Keratinocyte (primary cell): ENCODE data around the gene PCSK2.

Source experiments
- EZH2 ChIP-seq: IDR thresholded peaks from one replicate; pipeline ENCODE4 v1.6.1; 2012; ENCODE audit warnings: inconsistent platforms, mild to moderate bottlenecking, low read length, moderate library complexity
- TF ChIP-seq, protein P1 (sequence below), 3 experiments: IDR thresholded peaks in 1 of 3; conservative IDR thresholded peaks in 1 of 3; optimal IDR thresholded peaks in 1 of 3; 2 replicates in 2 of 3; 3 replicates in 1 of 3; pipeline versions ENCODE3 to v1.5.1; 2011; ENCODE audit warnings: low read length in 3 of 3, mild to moderate bottlenecking in 3 of 3, moderate library complexity in 2 of 3, control low read depth in 1 of 3, inconsistent platforms in 1 of 3; ENCODE audit not compliant: insufficient read depth in 2 of 3; ENCODE audit errors: extremely low read depth in 1 of 3

- TF ChIP-seq, protein P1, sequence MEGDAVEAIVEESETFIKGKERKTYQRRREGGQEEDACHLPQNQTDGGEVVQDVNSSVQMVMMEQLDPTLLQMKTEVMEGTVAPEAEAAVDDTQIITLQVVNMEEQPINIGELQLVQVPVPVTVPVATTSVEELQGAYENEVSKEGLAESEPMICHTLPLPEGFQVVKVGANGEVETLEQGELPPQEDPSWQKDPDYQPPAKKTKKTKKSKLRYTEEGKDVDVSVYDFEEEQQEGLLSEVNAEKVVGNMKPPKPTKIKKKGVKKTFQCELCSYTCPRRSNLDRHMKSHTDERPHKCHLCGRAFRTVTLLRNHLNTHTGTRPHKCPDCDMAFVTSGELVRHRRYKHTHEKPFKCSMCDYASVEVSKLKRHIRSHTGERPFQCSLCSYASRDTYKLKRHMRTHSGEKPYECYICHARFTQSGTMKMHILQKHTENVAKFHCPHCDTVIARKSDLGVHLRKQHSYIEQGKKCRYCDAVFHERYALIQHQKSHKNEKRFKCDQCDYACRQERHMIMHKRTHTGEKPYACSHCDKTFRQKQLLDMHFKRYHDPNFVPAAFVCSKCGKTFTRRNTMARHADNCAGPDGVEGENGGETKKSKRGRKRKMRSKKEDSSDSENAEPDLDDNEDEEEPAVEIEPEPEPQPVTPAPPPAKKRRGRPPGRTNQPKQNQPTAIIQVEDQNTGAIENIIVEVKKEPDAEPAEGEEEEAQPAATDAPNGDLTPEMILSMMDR (optimal IDR thresholded peaks at IDR 0.05 in 1 of 3, IDR thresholded peaks at IDR 0.05 in 1 of 3, conservative IDR thresholded peaks at IDR 0.05 in 1 of 3; ENCODE audit: extremely low read depth in 1 of 3, insufficient read depth in 2 of 3, low read length in 3 of 3): no peak
- TF ChIP-seq EZH2: no peak
Measured at GRCh38 chr20:17210983-17211382, 15.9 kb upstream of the PCSK2 start.
